Measurements from ENCODE around the gene DHX8.

GRCh38 chr17:43540821-43541674 is 57.3 kb downstream of the DHX8 start:
- TF ChIP-seq POLR2A (IDR thresholded peaks at IDR 0.05; ENCODE audit: low read depth, low read length) (no peak), TAF1 (IDR thresholded peaks at IDR 0.05; ENCODE audit: borderline replicate concordance, low read depth, low read length) (no peak)
